Keratinocyte (primary cell): Measurements from ENCODE around the gene FAXC. TPM values are rescaled to one million over a fixed set of nuclear protein-coding genes. Genes with fewer than 3 reads are reported as not detected.

ENCODE experiments used
- DNase-seq: peaks from one replicate; pipeline ENCODE4 v3.0.0-alpha.2; 2011; ENCODE audit warnings: low read depth, missing footprints, low spot score
- FAIRE-seq: peaks from 2 replicates; lab custom pipeline; 2011; peaks lifted over from hg19 to GRCh38; lab: Jason Lieb, UNC
- H2AFZ ChIP-seq: 2 replicates; pipeline ENCODE4 v1.6.0; 2012; ENCODE audit warnings: low read length, control low read depth, inconsistent platforms; ENCODE audit not compliant: control insufficient read depth
- H3K27ac ChIP-seq: 2 replicates; pipeline ENCODE4 v1.5.1; 2011; ENCODE audit warnings: low read length; ENCODE audit not compliant: control insufficient read depth, insufficient read depth
- H3K27me3 ChIP-seq: 3 replicates; pipeline ENCODE4 v1.6.0; 2011; ENCODE audit warnings: low read length; ENCODE audit not compliant: control insufficient read depth, insufficient read depth; ENCODE audit errors: extremely low read depth
- H3K36me3 ChIP-seq, 2 experiments: 2 replicates in 1 of 2; 3 replicates in 1 of 2; pipeline ENCODE4 v1.5.1; 2011; ENCODE audit warnings: low read length in 2 of 2, mild to moderate bottlenecking in 1 of 2; ENCODE audit not compliant: control insufficient read depth in 2 of 2, insufficient read depth in 2 of 2; ENCODE audit errors: extremely low read depth in 1 of 2
- H3K4me1 ChIP-seq: 3 replicates; pipeline ENCODE4 v1.5.1; 2011; ENCODE audit warnings: low read length; ENCODE audit not compliant: control insufficient read depth, insufficient read depth; ENCODE audit errors: extremely low read depth
- H3K4me2 ChIP-seq: 3 replicates; pipeline ENCODE4 v1.6.0; 2011; ENCODE audit warnings: low read depth, low read length; ENCODE audit not compliant: control insufficient read depth, insufficient read depth; ENCODE audit errors: extremely low read depth
- H3K4me3 ChIP-seq, 3 experiments: fragments of 200-600 bp in 1 of 3; sonication (generic) in 1 of 3; 2 replicates in 2 of 3; 3 replicates in 1 of 3; pipeline ENCODE4 v1.5.1; 2011 to 2016; ENCODE audit warnings: low read length in 3 of 3, mild to moderate bottlenecking in 3 of 3, control low read depth in 2 of 3, inconsistent platforms in 1 of 3, low read depth in 1 of 3, mixed read lengths in 1 of 3, mixed run types in 1 of 3, moderate library complexity in 1 of 3; ENCODE audit not compliant: control insufficient read depth in 2 of 3, insufficient read depth in 2 of 3; ENCODE audit errors: extremely low read depth in 1 of 3
- H3K79me2 ChIP-seq: 2 replicates; pipeline ENCODE4 v1.6.0; 2012; ENCODE audit warnings: low read length; ENCODE audit not compliant: control insufficient read depth, insufficient read depth
- H3K9ac ChIP-seq: 3 replicates; pipeline ENCODE4 v1.6.0; 2011; ENCODE audit warnings: low read length; ENCODE audit not compliant: control insufficient read depth, insufficient read depth; ENCODE audit errors: extremely low read depth
- H3K9me1 ChIP-seq: 3 replicates; pipeline ENCODE4 v1.6.0; 2011; ENCODE audit warnings: low read length; ENCODE audit not compliant: control insufficient read depth, insufficient read depth; ENCODE audit errors: extremely low read depth
- H3K9me3 ChIP-seq: 2 replicates; pipeline ENCODE4 v1.5.1; 2012; ENCODE audit warnings: low read depth, low read length; ENCODE audit not compliant: control insufficient read depth
- H4K20me1 ChIP-seq: 3 replicates; pipeline ENCODE4 v1.6.0; 2011; ENCODE audit warnings: low read length; ENCODE audit not compliant: control insufficient read depth, insufficient read depth; ENCODE audit errors: extremely low read depth
- CTCF ChIP-seq, 3 experiments: IDR thresholded peaks in 1 of 3; conservative IDR thresholded peaks in 1 of 3; optimal IDR thresholded peaks in 1 of 3; 2 replicates in 2 of 3; 3 replicates in 1 of 3; pipeline versions ENCODE3 to v1.5.1; 2011; ENCODE audit warnings: low read length in 3 of 3, mild to moderate bottlenecking in 3 of 3, moderate library complexity in 2 of 3, control low read depth in 1 of 3, inconsistent platforms in 1 of 3; ENCODE audit not compliant: insufficient read depth in 2 of 3; ENCODE audit errors: extremely low read depth in 1 of 3
- EZH2 ChIP-seq: IDR thresholded peaks from one replicate; pipeline ENCODE4 v1.6.1; 2012; ENCODE audit warnings: inconsistent platforms, mild to moderate bottlenecking, low read length, moderate library complexity
- dilution Hi-C: fragments of 300-500 bp; cut with MboI; formaldehyde crosslinking; loops from one replicate; pipeline ENCODE4 v1.7.0; 2020; ENCODE audit warnings: low sequenced_read_pairs; ENCODE audit not compliant: extremely low pct_ligation_motif_present
- polyA plus RNA-seq, 5 experiments: library from polyadenylated mRNA; depleted of rRNA in 3 of 5; stranded (reverse) in 3 of 5; stranded (forward) in 1 of 5; unstranded in 1 of 5; fragments of >200 nt; gene quantifications; 1 replicate in 1 of 5; 2 replicates in 3 of 5; 3 replicates in 1 of 5; pipeline versions ENCODE4 v1.2.1 to v1.2.3, GENCODE V29; 2011 to 2012; ENCODE audit warnings: missing spikeins in 2 of 5, low read depth in 1 of 5, low replicate concordance in 1 of 5

Gene FAXC
- polyA plus RNA-seq, 1 donor (not counting 4 experiments of a cell fraction or from before 2014, with no cell fraction given), result 8.3 TPM

- dilution Hi-C loops, result no loop called here
- FAIRE-seq (no peak), DNase-seq (no peak)
- Histone ChIP-seq H3K36me3 (no peaks in the 10 kb centered on the region), H3K9ac (no peak overlapping the region), H3K4me2 (no peak overlapping the region), H3K27ac (no peak overlapping the region), H3K79me2 (no peaks in the 10 kb centered on the region), H3K4me1 (no peaks in the 10 kb centered on the region), H2AFZ (no peak overlapping the region), H3K9me3 (no peaks in the 10 kb centered on the region), H3K27me3 (no peaks in the 10 kb centered on the region), H4K20me1 (no peaks in the 10 kb centered on the region), H3K4me3 (no peak overlapping the region), H3K9me1 (no peaks in the 10 kb centered on the region)
- TF ChIP-seq EZH2, result no peak
- TF ChIP-seq CTCF (optimal IDR thresholded peaks at IDR 0.05 in 1 of 3, IDR thresholded peaks at IDR 0.05 in 1 of 3, conservative IDR thresholded peaks at IDR 0.05 in 1 of 3; ENCODE audit: extremely low read depth in 1 of 3, insufficient read depth in 2 of 3, low read length in 3 of 3), result no peak
Observed at GRCh38 chr6:99362678-99363268, 13.3 kb upstream of the FAXC start.

DNA sequence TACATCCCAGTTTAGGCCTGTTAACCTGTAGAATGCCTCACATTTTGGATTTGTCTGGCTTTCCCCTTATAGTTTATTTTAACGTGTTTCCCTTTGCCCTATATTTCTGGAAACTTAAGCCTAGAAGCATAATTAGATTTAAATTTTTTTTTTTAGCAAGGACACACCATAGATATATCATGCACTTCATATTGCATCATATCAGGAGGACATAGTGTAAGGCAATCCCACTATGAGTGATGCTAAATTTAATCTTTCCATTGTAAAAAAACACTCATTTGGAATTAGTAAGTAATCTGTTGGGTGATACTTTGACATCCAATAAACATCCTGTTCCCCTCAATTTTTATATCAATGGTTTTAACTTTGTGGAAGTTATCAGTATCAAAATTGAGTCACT lies 10.3 kb upstream of the FAXC start:
- H3K9me3 ChIP-seq, result no peaks in the 10 kb centered on the region
- no peak overlapping the region for H3K27ac ChIP-seq
- dilution Hi-C loops, result no loop called here
- no peak overlapping the region for H3K9ac ChIP-seq
- no peaks in the 10 kb centered on the region for H4K20me1 ChIP-seq
- H3K9me1 ChIP-seq, result no peaks in the 10 kb centered on the region
- H3K36me3 ChIP-seq, result no peaks in the 10 kb centered on the region
- no peaks in the 10 kb centered on the region for H3K4me1 ChIP-seq
- H3K4me2 ChIP-seq, result no peak overlapping the region
- DNase-seq, result no peak
- H3K4me3 ChIP-seq, result no peak overlapping the region
- no peak for FAIRE-seq
- H3K79me2 ChIP-seq, result no peaks in the 10 kb centered on the region
- H2AFZ ChIP-seq, result no peak overlapping the region
- no peaks in the 10 kb centered on the region for H3K27me3 ChIP-seq
- TF ChIP-seq CTCF (optimal IDR thresholded peaks at IDR 0.05 in 1 of 3, IDR thresholded peaks at IDR 0.05 in 1 of 3, conservative IDR thresholded peaks at IDR 0.05 in 1 of 3; ENCODE audit: extremely low read depth in 1 of 3, insufficient read depth in 2 of 3, low read length in 3 of 3), result no peak
- TF ChIP-seq EZH2, result no peak
